HG03135 (cell line): Measurements from ENCODE around the gene DGKD.
"Not testable (repeated sequence)": the region's sequence is repeated elsewhere in the genome, so short reads cannot be mapped to it uniquely, and the experiment has no call there.

Experiments
- ATAC-seq: cut with Tn5 transposase; IDR thresholded peaks from one replicate; pipeline ENCODE4 v1.9.1; 2021; ENCODE audit warnings: mild to moderate bottlenecking, moderate library complexity; ENCODE audit not compliant: unreplicated experiment

The DGKD gene

DNA sequence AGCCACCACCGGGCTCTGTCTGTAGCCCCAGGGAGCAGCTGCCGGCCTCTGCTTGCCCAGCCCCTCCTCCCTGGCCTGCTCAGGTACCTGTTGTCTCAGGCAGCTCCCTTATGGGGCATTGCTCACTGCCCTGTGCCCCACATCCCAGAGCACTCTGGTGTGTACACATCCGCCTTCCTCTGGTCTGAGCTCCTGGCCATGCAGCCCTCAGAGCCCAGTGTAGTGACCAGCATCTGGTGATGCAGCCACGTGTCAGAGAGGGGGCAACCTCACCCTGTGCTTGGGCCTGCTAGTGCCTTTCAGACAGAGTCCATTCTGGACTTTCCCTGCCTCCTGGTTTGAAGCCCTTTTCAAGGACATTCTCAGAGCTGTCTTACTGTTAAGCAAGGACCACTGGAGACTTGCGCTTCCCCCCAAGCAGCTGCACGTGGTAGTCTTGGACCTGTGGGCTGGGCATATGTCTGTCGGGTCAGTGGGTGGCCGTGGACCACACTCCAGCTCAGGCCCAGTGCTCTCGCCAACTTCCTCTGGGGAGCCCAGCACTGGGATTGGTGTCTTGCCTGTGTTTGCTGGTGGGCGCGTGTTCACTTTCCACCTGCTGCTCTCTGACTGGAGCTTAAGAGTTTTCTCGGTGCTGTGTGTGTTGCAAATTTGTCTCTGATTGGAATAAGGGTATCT is 30.7 kb downstream of the DGKD start:
- peak; percentile 17 for ATAC-seq

DNA sequence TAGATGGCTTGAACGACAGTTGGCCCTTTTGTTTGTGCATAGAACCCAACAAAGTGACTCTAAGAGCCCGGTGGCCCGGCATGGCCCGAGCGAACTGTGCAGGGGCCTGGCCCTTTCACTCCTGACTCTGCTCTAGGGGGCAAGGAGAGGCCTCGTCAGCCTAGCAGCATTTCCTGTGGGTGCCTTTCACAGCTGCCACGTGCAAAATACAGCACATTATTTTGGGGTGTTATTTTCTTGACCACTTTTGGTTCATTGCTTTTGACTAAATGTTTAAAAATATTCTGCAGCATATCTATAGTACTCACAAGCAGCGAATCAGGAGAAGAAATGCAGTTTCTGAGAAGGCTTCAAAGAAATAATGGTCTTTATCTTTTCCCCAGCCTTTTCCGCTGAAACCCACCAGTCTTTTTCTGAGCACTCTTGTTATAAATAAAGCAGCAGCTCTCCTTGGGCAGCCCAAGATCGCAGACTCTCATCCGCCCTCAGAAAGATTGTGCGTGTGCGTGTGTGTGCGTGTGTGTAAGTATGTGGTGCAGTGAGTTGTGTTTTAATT is 31.3 kb downstream of the DGKD start:
- peak; percentile 69 for ATAC-seq

GRCh38 chr2:233386382-233387041 is 32.2 kb downstream of the DGKD start:
- no peak for ATAC-seq

DNA sequence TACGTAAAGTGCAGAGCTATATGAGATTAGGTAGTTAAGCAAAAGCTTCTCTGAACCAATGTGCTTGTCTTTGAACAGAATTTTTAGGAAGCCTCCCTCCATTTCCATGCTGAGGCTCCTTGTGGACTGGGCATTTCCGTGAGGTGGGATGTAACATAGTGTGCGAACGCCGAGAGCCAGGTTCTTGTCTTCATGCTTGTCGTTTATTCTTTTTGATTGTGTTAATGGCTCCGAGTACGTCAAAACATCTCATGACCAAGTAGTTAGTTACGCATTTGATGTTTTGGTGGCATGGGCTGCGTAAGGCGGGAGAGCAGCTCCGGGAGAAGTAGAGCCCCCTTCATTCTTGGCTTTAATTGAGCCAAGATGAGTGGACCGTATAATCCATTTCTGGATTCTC is 32.9 kb downstream of the DGKD start:
- ATAC-seq: no peak

GRCh38 chr2:233387667-233388528 is 33.6 kb downstream of the DGKD start:
- no peak for ATAC-seq

DNA sequence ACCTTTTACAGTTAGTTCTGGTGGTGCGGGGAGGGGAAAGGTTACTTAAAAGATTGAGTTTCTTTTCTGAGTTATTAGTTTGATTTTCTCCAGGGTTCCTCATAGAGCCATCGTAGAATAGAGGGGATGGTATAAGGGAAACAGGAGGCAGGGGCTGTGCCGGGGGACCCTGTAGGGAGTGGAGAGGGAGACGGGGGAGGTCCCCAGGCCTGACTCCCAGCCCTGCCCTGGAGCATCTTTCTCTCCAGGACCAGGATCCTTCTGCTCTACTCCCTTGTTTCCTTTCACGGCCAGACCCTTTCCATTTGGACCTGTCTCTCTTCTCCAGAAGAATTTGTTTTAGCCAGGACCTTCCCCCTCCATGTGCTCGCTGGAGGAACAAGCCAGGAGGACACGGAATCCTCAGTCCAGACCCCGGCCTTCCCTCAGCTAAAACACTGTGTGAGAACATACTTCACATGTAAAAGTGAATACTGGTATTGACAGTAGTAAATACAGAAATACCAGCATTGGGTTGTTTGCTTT is 35.4 kb downstream of the DGKD start:
- ATAC-seq: no peak

GRCh38 chr2:233395687-233396086 is 41.4 kb downstream of the DGKD start:
- no peak for ATAC-seq

DNA sequence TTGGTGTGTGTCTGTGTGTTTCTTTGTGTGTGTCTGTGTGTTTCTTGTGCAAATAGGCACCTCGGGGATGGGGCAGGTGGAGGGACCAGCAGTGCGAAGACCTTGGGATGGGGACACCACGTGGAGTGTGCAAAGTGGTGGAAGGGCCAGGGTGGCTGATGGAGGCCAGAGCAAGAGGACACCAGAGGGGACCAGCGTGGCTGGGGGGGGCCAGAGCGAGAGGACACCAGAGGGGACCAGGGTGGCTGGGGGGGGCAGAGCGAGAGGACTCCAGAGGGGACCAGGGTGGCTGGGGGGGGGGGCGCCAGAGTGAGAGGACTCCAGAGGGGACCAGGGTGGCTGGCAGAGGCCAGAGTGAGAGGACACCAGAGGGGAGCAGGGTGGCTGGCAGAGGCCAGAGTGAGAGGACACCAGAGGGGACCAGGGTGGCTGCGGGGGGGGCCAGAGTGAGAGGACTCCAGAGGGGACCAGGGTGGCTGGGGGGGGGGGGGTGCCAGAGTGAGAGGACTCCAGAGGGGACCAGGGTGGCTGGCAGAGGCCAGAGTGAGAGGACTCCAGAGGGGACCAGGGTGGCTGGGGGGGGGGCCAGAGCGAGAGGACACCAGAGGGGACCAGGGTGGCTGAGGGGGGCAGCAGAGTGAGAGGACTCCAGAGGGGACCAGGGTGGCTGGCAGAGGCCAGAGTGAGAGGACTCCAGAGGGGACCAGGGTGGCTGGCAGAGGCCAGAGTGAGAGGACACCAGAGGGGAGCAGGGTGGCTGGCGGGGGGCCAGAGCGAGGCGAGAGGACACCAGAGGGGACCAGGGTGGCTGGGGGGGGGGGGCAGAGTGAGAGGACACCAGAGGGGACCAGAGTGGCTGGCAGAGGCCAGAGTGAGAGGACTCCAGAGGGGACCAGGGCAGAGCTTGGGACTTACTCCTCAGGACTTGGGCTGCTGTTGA is 42.7 kb downstream of the DGKD start:
- not testable (repeated sequence) for ATAC-seq

- ATAC-seq: no peak
Measured at GRCh38 chr2:233399306-233400225, 45.3 kb downstream of the DGKD start.

DNA sequence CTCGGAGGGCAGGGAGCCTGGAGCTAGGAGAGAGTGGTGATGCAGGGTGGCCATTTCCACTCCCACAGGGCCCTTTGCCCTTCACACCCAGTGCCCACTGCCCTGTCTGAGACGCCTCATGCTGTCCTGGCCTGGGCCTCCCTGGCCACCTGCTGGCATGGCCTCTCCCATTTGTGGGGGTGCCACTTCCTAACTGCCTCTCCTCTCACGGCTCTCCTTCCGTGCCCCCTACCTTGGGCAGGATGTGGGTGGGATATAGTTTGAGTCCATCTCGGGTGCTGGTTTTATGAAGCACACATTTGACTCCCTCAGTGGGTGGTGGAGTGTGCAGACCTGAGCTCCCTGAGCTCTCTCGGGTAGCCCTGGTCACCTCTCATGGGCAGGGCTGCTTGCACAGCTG is 46.0 kb downstream of the DGKD start:
- ATAC-seq: no peak

DNA sequence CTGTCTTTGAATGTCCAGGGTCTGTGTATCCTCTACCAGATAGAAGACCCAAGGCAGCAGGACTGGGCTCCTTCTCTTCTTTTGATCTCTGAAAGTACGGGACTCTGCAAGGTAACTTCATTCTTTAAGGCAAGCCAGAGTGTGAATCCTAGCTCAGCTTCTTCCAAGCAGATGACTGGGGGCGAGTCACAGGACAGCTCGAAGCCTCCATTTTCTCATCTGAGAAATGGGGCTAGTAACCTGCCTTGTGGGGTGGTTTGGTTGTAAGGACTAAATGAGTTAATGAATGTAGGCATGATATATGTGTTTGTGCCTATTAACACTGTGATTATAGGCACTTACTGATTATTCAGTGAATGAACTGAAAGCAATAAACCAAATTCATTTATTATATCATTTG is 46.7 kb downstream of the DGKD start:
- no peak for ATAC-seq

- no peak for ATAC-seq
Measured at GRCh38 chr2:233402346-233402745, 48.1 kb downstream of the DGKD start.

- ATAC-seq: no peak
Measured at GRCh38 chr2:233402789-233403188, 48.5 kb downstream of the DGKD start.

- no peak for ATAC-seq
Measured at GRCh38 chr2:233404222-233404621, 49.9 kb downstream of the DGKD start.

- no peak for ATAC-seq
Measured at GRCh38 chr2:233406865-233407264, 52.6 kb downstream of the DGKD start.

GRCh38 chr2:233407771-233408181 is 53.5 kb downstream of the DGKD start:
- no peak for ATAC-seq

DNA sequence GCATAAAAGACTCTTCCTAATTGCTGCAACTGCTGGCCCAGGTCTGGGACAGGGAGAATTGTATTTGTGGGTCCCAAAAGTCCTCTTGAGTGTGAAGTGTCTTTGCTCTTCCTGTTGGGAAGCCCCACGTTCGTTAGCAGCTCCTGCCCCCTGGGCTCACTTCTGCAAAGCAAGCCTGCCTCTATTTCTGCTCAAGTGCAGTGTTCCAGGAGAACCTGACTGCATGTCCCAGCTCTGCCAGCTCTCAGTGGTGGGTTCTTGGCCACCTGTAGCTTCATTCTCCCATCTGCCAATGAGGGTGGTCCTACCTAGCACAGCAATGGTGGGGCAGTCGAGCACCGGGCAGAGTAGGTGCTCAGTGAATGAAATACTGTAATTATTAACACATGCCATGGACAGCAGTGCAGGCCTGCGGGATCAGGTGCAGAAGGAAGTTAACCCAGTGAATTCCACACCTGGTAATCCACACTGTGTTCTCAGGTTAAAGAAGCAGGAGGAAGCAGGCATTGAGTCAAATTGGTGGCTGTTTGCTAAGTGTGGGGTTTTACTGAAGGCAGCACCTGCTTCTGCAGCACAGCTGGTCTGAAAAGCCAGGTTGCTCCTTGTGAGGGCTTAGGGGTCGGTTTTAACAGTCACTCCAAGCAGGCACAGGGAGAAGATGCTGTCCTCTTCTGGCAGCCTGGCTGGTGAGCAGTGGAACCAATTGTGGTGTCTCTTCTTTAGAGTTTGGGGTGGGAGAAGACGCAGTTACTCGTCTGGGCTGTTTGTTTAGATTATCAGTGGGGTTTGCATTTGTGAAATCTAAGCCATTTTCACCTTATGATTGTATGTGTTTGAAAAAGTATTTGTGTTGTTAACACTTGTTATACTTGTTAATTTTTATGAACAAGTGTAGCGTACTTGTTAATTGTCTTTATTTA is 54.3 kb downstream of the DGKD start:
- ATAC-seq: no peak
